IMR-90 (cell line): Measurements from ENCODE around the gene MS4A5. TPM values are rescaled to one million over a fixed set of nuclear protein-coding genes. Genes with fewer than 3 reads are reported as not detected.

Source experiments
- ATAC-seq: fragments of 200-7000 bp; cut with Tn5 transposase; 2 replicates; pipeline ENCODE4 v1.9.1; 2020; ENCODE audit warnings: low read depth, mild to moderate bottlenecking, moderate library complexity
- BruUV-seq: library from RNA; stranded (reverse); fragments of 400-500 nt; replicated peaks from 2 replicates; lab custom pipeline; 2021; lab: Mats Ljungman, UMichigan
- CTCF ChIA-PET: fragments of 300-600 bp; formaldehyde crosslinking; extraction: SDS; loops from one replicate; lab custom pipeline; 2021; ENCODE audit warnings: antibody characterized with exemption; lab: Yijun Ruan, JAX
- POLR2A ChIA-PET: fragments of 300-600 bp; sonication (Branson Sonifier 250); formaldehyde crosslinking; loops from one replicate; lab custom pipeline; 2022; ENCODE audit warnings: antibody characterized with exemption; ENCODE audit not compliant: unreplicated experiment; lab: Charles Lee
- DNase-seq: peaks from one replicate; pipeline ENCODE4 v3.0.0; 2013
- H2AFZ ChIP-seq: replicated peaks from 2 replicates; pipeline ENCODE3; 2013; ENCODE audit warnings: low read length, mild to moderate bottlenecking; ENCODE audit not compliant: poor library complexity
- H2AK5ac ChIP-seq: 2 replicates; pipeline ENCODE4 v1.6.1; 2013; ENCODE audit warnings: low read depth, low read length, inconsistent platforms
- H2AK9ac ChIP-seq: replicated peaks from 2 replicates; pipeline ENCODE3; 2013; ENCODE audit warnings: mild to moderate bottlenecking, low read depth, low read length, moderate library complexity; ENCODE audit not compliant: poor library complexity
- H2BK120ac ChIP-seq: 2 replicates; pipeline ENCODE4 v1.6.1; 2013; ENCODE audit warnings: low read depth, low read length, inconsistent platforms
- H2BK15ac ChIP-seq: 3 replicates; pipeline ENCODE4 v1.6.1; 2013; ENCODE audit warnings: low read depth, low read length, inconsistent platforms
- H2BK20ac ChIP-seq: 2 replicates; pipeline ENCODE4 v1.6.1; 2013; ENCODE audit warnings: low read depth, mild to moderate bottlenecking, inconsistent platforms, low read length, moderate library complexity
- H2BK5ac ChIP-seq: 2 replicates; pipeline ENCODE4 v1.6.1; 2013; ENCODE audit warnings: mild to moderate bottlenecking, low read depth, low read length, inconsistent platforms; ENCODE audit not compliant: poor library complexity, severe bottlenecking
- H3K14ac ChIP-seq: replicated peaks from 2 replicates; pipeline ENCODE4 v1.6.1; 2013; ENCODE audit warnings: low read depth, low read length, inconsistent platforms
- H3K18ac ChIP-seq: 2 replicates; pipeline ENCODE4 v1.6.1; 2013; ENCODE audit warnings: low read depth, low read length, control low read depth
- H3K23ac ChIP-seq: 2 replicates; pipeline ENCODE4 v1.6.1; 2013; ENCODE audit warnings: low read depth, low read length, inconsistent platforms
- H3K27ac ChIP-seq: 2 replicates; pipeline ENCODE4 v1.5.1; 2013; ENCODE audit warnings: mild to moderate bottlenecking, control low read depth, low read length; ENCODE audit not compliant: insufficient read depth
- H3K27me3 ChIP-seq: 2 replicates; pipeline ENCODE4 v1.6.1; 2013; ENCODE audit warnings: low read length; ENCODE audit not compliant: control insufficient read depth, insufficient read depth
- H3K36me3 ChIP-seq: 2 replicates; pipeline ENCODE4 v1.6.1; 2013; ENCODE audit warnings: low read length, mixed read lengths; ENCODE audit not compliant: control insufficient read depth, insufficient read depth
- H3K4ac ChIP-seq: 2 replicates; pipeline ENCODE4 v1.6.1; 2013; ENCODE audit warnings: low read depth, low read length, inconsistent platforms
- H3K4me1 ChIP-seq: 2 replicates; pipeline ENCODE4 v1.6.1; 2013; ENCODE audit warnings: low read length, mixed read lengths; ENCODE audit not compliant: control insufficient read depth, insufficient read depth
- H3K4me2 ChIP-seq: 2 replicates; pipeline ENCODE4 v1.6.1; 2013; ENCODE audit warnings: low read depth, mild to moderate bottlenecking, control low read depth, low read length, moderate library complexity
- H3K4me3 ChIP-seq: 2 replicates; pipeline ENCODE4 v1.5.1; 2013; ENCODE audit warnings: low read depth, mild to moderate bottlenecking, control low read depth, low read length, moderate library complexity; ENCODE audit not compliant: insufficient read depth
- H3K56ac ChIP-seq: 2 replicates; pipeline ENCODE4 v1.6.1; 2013; ENCODE audit warnings: low read length, inconsistent platforms; ENCODE audit not compliant: insufficient read depth; ENCODE audit errors: extremely low read depth
- H3K79me1 ChIP-seq, 2 experiments: 2 replicates each; pipeline ENCODE4 v1.6.1; 2013; ENCODE audit warnings: low read length in 2 of 2, inconsistent platforms in 1 of 2, low read depth in 1 of 2
- H3K9ac ChIP-seq: 2 replicates; pipeline ENCODE4 v1.6.1; 2013; ENCODE audit warnings: low read depth, low read length, control low read depth
- H3K9me1 ChIP-seq: 2 replicates; pipeline ENCODE4 v1.6.1; 2013; ENCODE audit warnings: low read length, inconsistent platforms; ENCODE audit not compliant: insufficient read depth
- H3K9me3 ChIP-seq: 2 replicates; pipeline ENCODE4 v1.6.1; 2013; ENCODE audit warnings: low read length; ENCODE audit not compliant: control insufficient read depth, insufficient read depth
- H4K20me1 ChIP-seq: 2 replicates; pipeline ENCODE4 v1.6.1; 2013; ENCODE audit warnings: low read length, inconsistent platforms; ENCODE audit not compliant: insufficient read depth
- H4K5ac ChIP-seq: 2 replicates; pipeline ENCODE4 v1.6.1; 2013; ENCODE audit warnings: mild to moderate bottlenecking, low read depth, low read length, control low read depth
- H4K8ac ChIP-seq, 2 experiments: 2 replicates each; pipeline ENCODE4 v1.6.1; 2013; ENCODE audit warnings: low read depth in 2 of 2, low read length in 2 of 2, control low read depth in 1 of 2, inconsistent platforms in 1 of 2
- H4K91ac ChIP-seq: 2 replicates; pipeline ENCODE4 v1.6.1; 2013; ENCODE audit warnings: low read depth, low read length, inconsistent platforms; ENCODE audit not compliant: insufficient read depth
- CEBPB ChIP-seq: IDR thresholded peaks from 2 replicates; pipeline ENCODE4 v1.6.1; 2012; ENCODE audit warnings: low read depth, low read length, improper control_type of control experiment
- CHD1 ChIP-seq: IDR thresholded peaks from 2 replicates; pipeline ENCODE4 v1.6.1; 2012; ENCODE audit warnings: low read depth, low read length, improper control_type of control experiment
- CTCF ChIP-seq: conservative IDR thresholded peaks from 2 replicates; pipeline ENCODE4 v1.5.1; 2012; ENCODE audit warnings: mild to moderate bottlenecking, low read depth, low read length, improper control_type of control experiment
- FOS ChIP-seq: fragments of 150-350 bp; IDR thresholded peaks from 2 replicates; pipeline ENCODE4 v1.6.1; 2016; ENCODE audit warnings: low read depth, low read length
- MXI1 ChIP-seq: IDR thresholded peaks from 2 replicates; pipeline ENCODE4 v1.6.1; 2012; ENCODE audit warnings: low read depth, mild to moderate bottlenecking, low read length, moderate library complexity, borderline replicate concordance
- NFE2L2 ChIP-seq: fragments of 150-350 bp; IDR thresholded peaks from 2 replicates; pipeline ENCODE4 v1.6.1; 2016; ENCODE audit warnings: low read depth, mild to moderate bottlenecking, low read length
- RAD21 ChIP-seq: IDR thresholded peaks from 2 replicates; pipeline ENCODE4 v1.6.1; 2012; ENCODE audit warnings: low read length, improper control_type of control experiment
- WGBS, 2 experiments: methylation state at CpG; one replicate each; pipeline versions ENCODE4 v1.1.5 to v1.1.7; 2013; ENCODE audit warnings: missing lambda C conversion rate in 2 of 2; ENCODE audit not compliant: insufficient read length in 1 of 2; ENCODE audit errors: extremely low coverage in 2 of 2; 5-methylcytosine and 5-hydroxymethylcytosine counted together
- dilution Hi-C: fragments of 300-500 bp; cut with HindIII; formaldehyde crosslinking; loops from one replicate; pipeline ENCODE4 v1.14.3; 2018; ENCODE audit warnings: low sequenced_read_pairs; ENCODE audit not compliant: unreplicated experiment
- in situ Hi-C: fragments of 300-500 bp; cut with MboI; formaldehyde crosslinking; loops from 3 replicates; pipeline ENCODE4 v1.14.3; 2019; ENCODE audit warnings: low sequenced_read_pairs, inconsistent platforms, mixed read lengths
- intact Hi-C: fragments of 100-400 bp; cut with micrococcal nuclease; formaldehyde crosslinking; loops from 2 replicates; pipeline ENCODE4 v1.10.0; 2022
- polyA plus RNA-seq, 3 experiments: library from polyadenylated mRNA; depleted of rRNA; stranded (reverse); fragments of >200 nt; gene quantifications; 2 replicates each; pipeline ENCODE4 v1.2.3, GENCODE V29; 2012; ENCODE audit warnings: low replicate concordance in 1 of 3
- total RNA-seq: library from RNA; depleted of rRNA; stranded (reverse); fragments of >200 nt; gene quantifications from 2 replicates; pipeline ENCODE4 v1.2.3, GENCODE V29; 2012

The MS4A5 gene
- total and polyA plus RNA-seq, 2 of the 4 experiments (the other 2 are of a cell fraction) = not detected

- Histone ChIP-seq H3K9me3 (peaks cover 9% of the 10 kb centered on the region), H3K4me1 (no peaks in the 10 kb centered on the region), H3K9me1 (no peaks in the 10 kb centered on the region), H3K27ac (no peak overlapping the region), H3K18ac (no peak overlapping the region), H2BK120ac (no peak overlapping the region), H3K27me3 (no peaks in the 10 kb centered on the region), H2AFZ (no peak overlapping the region), H4K8ac (no peak overlapping the region), H3K14ac (no peak overlapping the region), H2BK15ac (no peak overlapping the region), H3K9ac (no peak overlapping the region), H2AK9ac (no peak overlapping the region), H3K56ac (no peak overlapping the region), H3K36me3 (no peaks in the 10 kb centered on the region), H4K5ac (no peak overlapping the region), H3K4ac (no peak overlapping the region), H4K20me1 (no peaks in the 10 kb centered on the region), H2BK20ac (no peak overlapping the region), H2AK5ac (no peak overlapping the region), H3K4me2 (no peak overlapping the region), H4K91ac (no peak overlapping the region), H3K23ac (no peak overlapping the region), H3K79me1 (no peaks in the 10 kb centered on the region), H2BK5ac (no peak overlapping the region), H3K4me3 (no peak overlapping the region)
- in situ Hi-C loops = no loop called here
- DNase-seq = no peak
- intact Hi-C loops = no loop called here
- ChIA-PET POLR2A (no interaction called here), CTCF (no interaction called here)
- BruUV-seq = no TSS peak
- TF ChIP-seq CEBPB (no peak), CTCF (no peak), CHD1 (no peak), MXI1 (no peak), FOS (no peak), RAD21 (no peak), NFE2L2 (no peak)
- dilution Hi-C loops = no loop called here
- no CpG with 5 or more reads among the region's 5 CpGs for WGBS, 2 experiments
- ATAC-seq = no peak
Measured at GRCh38 chr11:60393016-60393415, 36.4 kb upstream of the MS4A5 start.
